ENCODE measurements around the gene COX11. TPM values are rescaled to one million over a fixed set of nuclear protein-coding genes. Genes with fewer than 3 reads are reported as not detected.
A peak's percentile ranks its signal among the peaks of the same experiment; 100 is the strongest.

COX11 gene
- total RNA-seq, 4 donors from 2014 or later = 30.8 to 61.4 (median 42.3) TPM

GRCh38 chr17:54982399-54982798, 13.9 kb upstream of the COX11 start:
- intact Hi-C loops (cut with DNase I; ENCODE audit: low total_unique reads) = no loop called here
- H3K4me3 ChIP-seq (ENCODE audit: low read depth, poor library complexity, severe bottlenecking) = no peak overlapping the region
- TF ChIP-seq CTCF (IDR thresholded peaks at IDR 0.05) (no peak), POLR2A (IDR thresholded peaks at IDR 0.05) (no peak)
- DNase-seq (ENCODE audit: low spot score in 2 of 2) = peak in 1 of 2 donors; percentile 31

- TF ChIP-seq POLR2A (IDR thresholded peaks at IDR 0.05) (no peak), CTCF (IDR thresholded peaks at IDR 0.05) (no peak)
- WGBS, 2 donors = 96 to 98% methylated on average over 3 of the region's 3 CpGs
- intact Hi-C loops (cut with DNase I; ENCODE audit: low total_unique reads) = no loop called here
Observed at GRCh38 chr17:54980375-54980774, 11.9 kb upstream of the COX11 start.

GRCh38 chr17:54979657-54980056, 11.2 kb upstream of the COX11 start:
- intact Hi-C loops (cut with DNase I; ENCODE audit: low total_unique reads) = no loop called here
- no peak overlapping the region for H3K4me3 ChIP-seq (ENCODE audit: low read depth, poor library complexity, severe bottlenecking)
- no peak for DNase-seq (ENCODE audit: low spot score in 2 of 2)
- TF ChIP-seq POLR2A (IDR thresholded peaks at IDR 0.05) (no peak), CTCF (IDR thresholded peaks at IDR 0.05) (no peak)

More at GRCh38 chr17:54980375-54980774, 11.9 kb upstream of the COX11 start:
- DNase-seq (ENCODE audit: low spot score in 2 of 2) = no peak
- H3K4me3 ChIP-seq (ENCODE audit: low read depth, poor library complexity, severe bottlenecking) = no peak overlapping the region

- H3K4me3 ChIP-seq (ENCODE audit: low read depth, poor library complexity, severe bottlenecking) = no peak overlapping the region
- TF ChIP-seq CTCF (IDR thresholded peaks at IDR 0.05) = no peak
- no peak for TF ChIP-seq POLR2A (IDR thresholded peaks at IDR 0.05)
- intact Hi-C loops (cut with DNase I; ENCODE audit: low total_unique reads) = no loop called here
- DNase-seq (ENCODE audit: low spot score in 2 of 2) = no peak
- 90 to 94% methylated on average over 2 of the region's 2 CpGs for WGBS, 2 donors
Observed at GRCh38 chr17:54977744-54978143, 9.3 kb upstream of the COX11 start.

- intact Hi-C loops (cut with DNase I; ENCODE audit: low total_unique reads) = no loop called here
- 94% methylated on average over 3 of the region's 3 CpGs for WGBS, 2 donors
- H3K4me3 ChIP-seq (ENCODE audit: low read depth, poor library complexity, severe bottlenecking) = no peak overlapping the region
- no peak for DNase-seq (ENCODE audit: low spot score in 2 of 2)
- TF ChIP-seq POLR2A (IDR thresholded peaks at IDR 0.05) (no peak), CTCF (IDR thresholded peaks at IDR 0.05) (no peak)
Observed at GRCh38 chr17:54976316-54976715, 7.9 kb upstream of the COX11 start.

- no peak for DNase-seq (ENCODE audit: low spot score in 2 of 2)
- intact Hi-C loops (cut with DNase I; ENCODE audit: low total_unique reads) = no loop called here
- WGBS, 2 donors = 86 to 92% methylated on average over 3 of the region's 3 CpGs
- TF ChIP-seq CTCF (IDR thresholded peaks at IDR 0.05) = no peak
- no peak for TF ChIP-seq POLR2A (IDR thresholded peaks at IDR 0.05)
- no peak overlapping the region for H3K4me3 ChIP-seq (ENCODE audit: low read depth, poor library complexity, severe bottlenecking)
Observed at GRCh38 chr17:54974759-54975158, 6.3 kb upstream of the COX11 start.
